IMR-90 (cell line): Measurements from ENCODE around the gene PCBP3. TPM values are rescaled to one million over a fixed set of nuclear protein-coding genes. Genes with fewer than 3 reads are reported as not detected.

Experiments
- ATAC-seq: fragments of 200-7000 bp; cut with Tn5 transposase; 2 replicates; pipeline ENCODE4 v1.9.1; 2020; ENCODE audit warnings: low read depth, mild to moderate bottlenecking, moderate library complexity
- BruUV-seq: library from RNA; stranded (reverse); fragments of 400-500 nt; replicated peaks from 2 replicates; lab custom pipeline; 2021; lab: Mats Ljungman, UMichigan
- CTCF ChIA-PET: fragments of 300-600 bp; formaldehyde crosslinking; extraction: SDS; loops from one replicate; lab custom pipeline; 2021; ENCODE audit warnings: antibody characterized with exemption; lab: Yijun Ruan, JAX
- POLR2A ChIA-PET: fragments of 300-600 bp; sonication (Branson Sonifier 250); formaldehyde crosslinking; loops from one replicate; lab custom pipeline; 2022; ENCODE audit warnings: antibody characterized with exemption; ENCODE audit not compliant: unreplicated experiment; lab: Charles Lee
- DNase-seq: peaks from one replicate; pipeline ENCODE4 v3.0.0; 2013
- H2AFZ ChIP-seq: replicated peaks from 2 replicates; pipeline ENCODE3; 2013; ENCODE audit warnings: low read length, mild to moderate bottlenecking; ENCODE audit not compliant: poor library complexity
- H2AK5ac ChIP-seq: 2 replicates; pipeline ENCODE4 v1.6.1; 2013; ENCODE audit warnings: low read depth, low read length, inconsistent platforms
- H2AK9ac ChIP-seq: replicated peaks from 2 replicates; pipeline ENCODE3; 2013; ENCODE audit warnings: mild to moderate bottlenecking, low read depth, low read length, moderate library complexity; ENCODE audit not compliant: poor library complexity
- H2BK120ac ChIP-seq: 2 replicates; pipeline ENCODE4 v1.6.1; 2013; ENCODE audit warnings: low read depth, low read length, inconsistent platforms
- H2BK15ac ChIP-seq: 3 replicates; pipeline ENCODE4 v1.6.1; 2013; ENCODE audit warnings: low read depth, low read length, inconsistent platforms
- H2BK20ac ChIP-seq: 2 replicates; pipeline ENCODE4 v1.6.1; 2013; ENCODE audit warnings: low read depth, mild to moderate bottlenecking, inconsistent platforms, low read length, moderate library complexity
- H2BK5ac ChIP-seq: 2 replicates; pipeline ENCODE4 v1.6.1; 2013; ENCODE audit warnings: mild to moderate bottlenecking, low read depth, low read length, inconsistent platforms; ENCODE audit not compliant: poor library complexity, severe bottlenecking
- H3K14ac ChIP-seq: replicated peaks from 2 replicates; pipeline ENCODE4 v1.6.1; 2013; ENCODE audit warnings: low read depth, low read length, inconsistent platforms
- H3K18ac ChIP-seq: 2 replicates; pipeline ENCODE4 v1.6.1; 2013; ENCODE audit warnings: low read depth, low read length, control low read depth
- H3K23ac ChIP-seq: 2 replicates; pipeline ENCODE4 v1.6.1; 2013; ENCODE audit warnings: low read depth, low read length, inconsistent platforms
- H3K27ac ChIP-seq: 2 replicates; pipeline ENCODE4 v1.5.1; 2013; ENCODE audit warnings: mild to moderate bottlenecking, control low read depth, low read length; ENCODE audit not compliant: insufficient read depth
- H3K27me3 ChIP-seq: 2 replicates; pipeline ENCODE4 v1.6.1; 2013; ENCODE audit warnings: low read length; ENCODE audit not compliant: control insufficient read depth, insufficient read depth
- H3K36me3 ChIP-seq: 2 replicates; pipeline ENCODE4 v1.6.1; 2013; ENCODE audit warnings: low read length, mixed read lengths; ENCODE audit not compliant: control insufficient read depth, insufficient read depth
- H3K4ac ChIP-seq: 2 replicates; pipeline ENCODE4 v1.6.1; 2013; ENCODE audit warnings: low read depth, low read length, inconsistent platforms
- H3K4me1 ChIP-seq: 2 replicates; pipeline ENCODE4 v1.6.1; 2013; ENCODE audit warnings: low read length, mixed read lengths; ENCODE audit not compliant: control insufficient read depth, insufficient read depth
- H3K4me2 ChIP-seq: 2 replicates; pipeline ENCODE4 v1.6.1; 2013; ENCODE audit warnings: low read depth, mild to moderate bottlenecking, control low read depth, low read length, moderate library complexity
- H3K4me3 ChIP-seq: 2 replicates; pipeline ENCODE4 v1.5.1; 2013; ENCODE audit warnings: low read depth, mild to moderate bottlenecking, control low read depth, low read length, moderate library complexity; ENCODE audit not compliant: insufficient read depth
- H3K56ac ChIP-seq: 2 replicates; pipeline ENCODE4 v1.6.1; 2013; ENCODE audit warnings: low read length, inconsistent platforms; ENCODE audit not compliant: insufficient read depth; ENCODE audit errors: extremely low read depth
- H3K79me1 ChIP-seq, 2 experiments: 2 replicates each; pipeline ENCODE4 v1.6.1; 2013; ENCODE audit warnings: low read length in 2 of 2, inconsistent platforms in 1 of 2, low read depth in 1 of 2
- H3K9ac ChIP-seq: 2 replicates; pipeline ENCODE4 v1.6.1; 2013; ENCODE audit warnings: low read depth, low read length, control low read depth
- H3K9me1 ChIP-seq: 2 replicates; pipeline ENCODE4 v1.6.1; 2013; ENCODE audit warnings: low read length, inconsistent platforms; ENCODE audit not compliant: insufficient read depth
- H3K9me3 ChIP-seq: 2 replicates; pipeline ENCODE4 v1.6.1; 2013; ENCODE audit warnings: low read length; ENCODE audit not compliant: control insufficient read depth, insufficient read depth
- H4K20me1 ChIP-seq: 2 replicates; pipeline ENCODE4 v1.6.1; 2013; ENCODE audit warnings: low read length, inconsistent platforms; ENCODE audit not compliant: insufficient read depth
- H4K5ac ChIP-seq: 2 replicates; pipeline ENCODE4 v1.6.1; 2013; ENCODE audit warnings: mild to moderate bottlenecking, low read depth, low read length, control low read depth
- H4K8ac ChIP-seq, 2 experiments: 2 replicates each; pipeline ENCODE4 v1.6.1; 2013; ENCODE audit warnings: low read depth in 2 of 2, low read length in 2 of 2, control low read depth in 1 of 2, inconsistent platforms in 1 of 2
- H4K91ac ChIP-seq: 2 replicates; pipeline ENCODE4 v1.6.1; 2013; ENCODE audit warnings: low read depth, low read length, inconsistent platforms; ENCODE audit not compliant: insufficient read depth
- BHLHE40 ChIP-seq: fragments of 150-350 bp; IDR thresholded peaks from 2 replicates; pipeline ENCODE4 v1.6.1; 2016; ENCODE audit warnings: mild to moderate bottlenecking, low read depth, low read length
- CEBPB ChIP-seq: IDR thresholded peaks from 2 replicates; pipeline ENCODE4 v1.6.1; 2012; ENCODE audit warnings: low read depth, low read length, improper control_type of control experiment
- CHD1 ChIP-seq: IDR thresholded peaks from 2 replicates; pipeline ENCODE4 v1.6.1; 2012; ENCODE audit warnings: low read depth, low read length, improper control_type of control experiment
- CTCF ChIP-seq: conservative IDR thresholded peaks from 2 replicates; pipeline ENCODE4 v1.5.1; 2012; ENCODE audit warnings: mild to moderate bottlenecking, low read depth, low read length, improper control_type of control experiment
- ELK1 ChIP-seq: fragments of 150-350 bp; IDR thresholded peaks from 2 replicates; pipeline ENCODE4 v1.6.1; 2016; ENCODE audit warnings: low read depth, mild to moderate bottlenecking, low read length, moderate library complexity, borderline replicate concordance
- FOS ChIP-seq: fragments of 150-350 bp; IDR thresholded peaks from 2 replicates; pipeline ENCODE4 v1.6.1; 2016; ENCODE audit warnings: low read depth, low read length
- MAFK ChIP-seq: IDR thresholded peaks from 2 replicates; pipeline ENCODE4 v1.6.1; 2012; ENCODE audit warnings: low read depth, low read length, improper control_type of control experiment
- MAZ ChIP-seq: IDR thresholded peaks from 2 replicates; pipeline ENCODE4 v1.6.1; 2012; ENCODE audit warnings: low read depth, mild to moderate bottlenecking, low read length, improper control_type of control experiment, moderate library complexity, borderline replicate concordance
- MXI1 ChIP-seq: IDR thresholded peaks from 2 replicates; pipeline ENCODE4 v1.6.1; 2012; ENCODE audit warnings: low read depth, mild to moderate bottlenecking, low read length, moderate library complexity, borderline replicate concordance
- NFE2L2 ChIP-seq: fragments of 150-350 bp; IDR thresholded peaks from 2 replicates; pipeline ENCODE4 v1.6.1; 2016; ENCODE audit warnings: low read depth, mild to moderate bottlenecking, low read length
- POLR2A ChIP-seq: IDR thresholded peaks from 2 replicates; pipeline ENCODE4 v1.6.1; 2012; ENCODE audit warnings: mild to moderate bottlenecking, low read depth, low read length
- RAD21 ChIP-seq: IDR thresholded peaks from 2 replicates; pipeline ENCODE4 v1.6.1; 2012; ENCODE audit warnings: low read length, improper control_type of control experiment
- RCOR1 ChIP-seq: IDR thresholded peaks from 2 replicates; pipeline ENCODE4 v1.6.1; 2012; ENCODE audit warnings: mild to moderate bottlenecking, low read length, improper control_type of control experiment; ENCODE audit not compliant: insufficient replicate concordance
- RFX5 ChIP-seq: IDR thresholded peaks from 2 replicates; pipeline ENCODE4 v1.8.0; 2012; ENCODE audit warnings: low read depth, mild to moderate bottlenecking, low read length, moderate library complexity
- SMC3 ChIP-seq: fragments of 150-350 bp; IDR thresholded peaks from 2 replicates; pipeline ENCODE4 v1.6.1; 2016; ENCODE audit warnings: low read depth, mild to moderate bottlenecking, antibody characterized with exemption, low read length, moderate library complexity
- USF2 ChIP-seq: fragments of 150-350 bp; IDR thresholded peaks from 2 replicates; pipeline ENCODE4 v1.6.1; 2017; ENCODE audit warnings: mild to moderate bottlenecking, antibody characterized with exemption, low read length, low read depth
- WGBS, 2 experiments: methylation state at CpG; one replicate each; pipeline versions ENCODE4 v1.1.5 to v1.1.7; 2013; ENCODE audit warnings: missing lambda C conversion rate in 2 of 2; ENCODE audit not compliant: insufficient read length in 1 of 2; ENCODE audit errors: extremely low coverage in 2 of 2; 5-methylcytosine and 5-hydroxymethylcytosine counted together
- dilution Hi-C: fragments of 300-500 bp; cut with HindIII; formaldehyde crosslinking; loops from one replicate; pipeline ENCODE4 v1.14.3; 2018; ENCODE audit warnings: low sequenced_read_pairs; ENCODE audit not compliant: unreplicated experiment
- in situ Hi-C: fragments of 300-500 bp; cut with MboI; formaldehyde crosslinking; loops from 3 replicates; pipeline ENCODE4 v1.14.3; 2019; ENCODE audit warnings: low sequenced_read_pairs, inconsistent platforms, mixed read lengths
- intact Hi-C: fragments of 100-400 bp; cut with micrococcal nuclease; formaldehyde crosslinking; loops from 2 replicates; pipeline ENCODE4 v1.10.0; 2022
- polyA plus RNA-seq, 3 experiments: library from polyadenylated mRNA; depleted of rRNA; stranded (reverse); fragments of >200 nt; gene quantifications; 2 replicates each; pipeline ENCODE4 v1.2.3, GENCODE V29; 2012; ENCODE audit warnings: low replicate concordance in 1 of 3
- total RNA-seq: library from RNA; depleted of rRNA; stranded (reverse); fragments of >200 nt; gene quantifications from 2 replicates; pipeline ENCODE4 v1.2.3, GENCODE V29; 2012

Gene PCBP3
- total and polyA plus RNA-seq, 2 of the 4 experiments (the other 2 are of a cell fraction): 2.9 to 3.9 TPM

DNA sequence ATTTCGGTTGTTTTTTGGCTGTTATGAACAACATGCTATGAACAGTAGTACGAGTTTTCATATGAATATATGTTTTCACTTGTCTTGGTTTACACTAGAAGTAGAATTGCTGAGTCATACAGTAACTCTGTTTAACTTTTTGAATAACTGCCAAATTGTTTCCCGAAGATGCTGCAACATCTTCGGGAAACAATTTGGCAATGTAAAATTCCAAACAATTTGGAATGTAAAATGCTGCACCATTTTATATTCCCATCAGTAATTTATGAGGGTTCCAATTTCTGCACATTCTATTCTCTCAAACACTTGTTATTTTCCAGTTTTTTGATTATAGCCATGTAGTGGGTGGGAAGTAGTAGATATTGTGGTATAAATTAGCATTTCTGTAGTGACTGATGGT, 11.6 kb downstream of the PCBP3 start:
- Histone ChIP-seq H3K14ac (no peak overlapping the region), H2AK5ac (no peak overlapping the region), H2BK15ac (no peak overlapping the region), H2BK5ac (peak overlapping the region; percentile 54), H3K4me2 (peak overlapping the region; percentile 95), H3K27ac (peak overlapping the region; percentile 59; the same call in 1 of the 2 replicates), H3K4ac (no peak overlapping the region), H3K9ac (no peak overlapping the region), H4K91ac (no peak overlapping the region), H3K9me3 (no peaks in the 10 kb centered on the region), H3K9me1 (no peaks in the 10 kb centered on the region), H2AK9ac (no peak overlapping the region), H3K18ac (peak overlapping the region; percentile 18; the same call in 1 of the 2 replicates), H3K36me3 (no peaks in the 10 kb centered on the region), H3K27me3 (no peaks in the 10 kb centered on the region; the same call in 1 of the 2 replicates), H4K8ac (no peak overlapping the region; a peak in 1 of 4 replicates), H3K23ac (no peak overlapping the region), H3K56ac (no peak overlapping the region), H4K20me1 (no peaks in the 10 kb centered on the region), H2BK120ac (no peak overlapping the region), H3K4me1 (no peaks in the 10 kb centered on the region), H2BK20ac (no peak overlapping the region), H2AFZ (no peak overlapping the region), H4K5ac (0 out of 2 replicates have a peak overlapping the region, but pooled peaks have one; percentile 29), H3K79me1 (no peaks in the 10 kb centered on the region), H3K4me3 (no peak overlapping the region)
- dilution Hi-C loops (no loop called here), intact Hi-C loops (loop anchor here (5.0 kb wide), 1 partner anchor 37 kb away; no protein-coding TSS in a partner anchor), in situ Hi-C loops (no loop called here)
- TF ChIP-seq MAFK (peak; percentile 94), CEBPB (peak; percentile 77), MXI1 (no peak), CTCF (no peak), SMC3 (no peak), POLR2A (no peak), FOS (peak; percentile 44; the same call in 1 of the 2 replicates), NFE2L2 (peak; percentile 99), RFX5 (no peak), BHLHE40 (no peak), MAZ (no peak), ELK1 (no peak), USF2 (no peak), CHD1 (no peak), RAD21 (no peak), RCOR1 (no peak)
- POLR2A ChIA-PET: no interaction called here
- CTCF ChIA-PET: no interaction called here
- DNase-seq: peak; percentile 78
- WGBS, 2 experiments: no CpG with 5 or more reads among the region's 4 CpGs
- BruUV-seq: no TSS peak
- ATAC-seq: peak; percentile 72
